K562 (cell line): Measurements from ENCODE around the gene SNRNP70. TPM values are rescaled to one million over a fixed set of nuclear protein-coding genes. Genes with fewer than 3 reads are reported as not detected.

Experiments used
- ARID2 ChIP-seq: fragments of 450-650 bp; IDR thresholded peaks from 2 replicates; pipeline ENCODE4 v1.6.1; 2017; ENCODE audit warnings: antibody characterized with exemption, mild to moderate bottlenecking
- E2F3 ChIP-seq: fragments of 250-450 bp; sonication (Bioruptor Pico); IDR thresholded peaks from 2 replicates; pipeline ENCODE4 v1.4.0; 2020; ENCODE audit warnings: mild to moderate bottlenecking
- FOXK1 ChIP-seq: sonication (generic); formaldehyde crosslinking; IDR thresholded peaks from 2 replicates; pipeline ENCODE4 v1.8.0; 2022; ENCODE audit warnings: missing genetic modification reagents, mild to moderate bottlenecking, borderline replicate concordance
- HDAC1 ChIP-seq, 2 experiments: fragments of 450-650 bp; IDR thresholded peaks; 2 replicates each; pipeline ENCODE4 v1.6.1; 2016 to 2017; ENCODE audit warnings: inconsistent platforms in 1 of 2, mild to moderate bottlenecking in 1 of 2, moderate library complexity in 1 of 2
- KLF10 ChIP-seq: fragments of 250-450 bp; sonication (Bioruptor Pico); IDR thresholded peaks from 2 replicates; pipeline ENCODE4 v1.6.1; 2021; ENCODE audit warnings: matching md5 sums
- MED1 ChIP-seq: sonication (generic); formaldehyde crosslinking; IDR thresholded peaks from 2 replicates; pipeline ENCODE4 v1.8.1; 2023; ENCODE audit warnings: missing genetic modification reagents, borderline replicate concordance
- NFIC ChIP-seq: fragments of 450-650 bp; IDR thresholded peaks from 2 replicates; pipeline ENCODE4 v1.6.1; 2017; ENCODE audit warnings: mild to moderate bottlenecking, inconsistent platforms
- PCBP1 ChIP-seq: fragments of 200-400 bp; formaldehyde crosslinking; IDR thresholded peaks from 2 replicates; pipeline ENCODE4 v1.6.1; 2018; ENCODE audit warnings: mild to moderate bottlenecking, low read depth, low read length; ENCODE audit not compliant: poor library complexity, severe bottlenecking
- RBM22 ChIP-seq: fragments of 200-400 bp; formaldehyde crosslinking; IDR thresholded peaks from 2 replicates; pipeline ENCODE4 v1.6.1; 2018; ENCODE audit warnings: low read length, low read depth; ENCODE audit not compliant: poor library complexity, severe bottlenecking
- SRSF7 ChIP-seq: fragments of 200-400 bp; formaldehyde crosslinking; optimal IDR thresholded peaks from 2 replicates; pipeline ENCODE3; 2017; ENCODE audit warnings: mild to moderate bottlenecking, low read depth, low read length
- ZFP30 ChIP-seq: fragments of 250-450 bp; sonication (Bioruptor Pico); IDR thresholded peaks from 2 replicates; pipeline ENCODE4 v1.8.0; 2022; ENCODE audit warnings: moderate library complexity, mild to moderate bottlenecking, inconsistent platforms, borderline replicate concordance
- ZNF121 ChIP-seq: sonication (generic); formaldehyde crosslinking; conservative IDR thresholded peaks from 2 replicates; pipeline ENCODE4 v1.8.0; 2022; ENCODE audit warnings: missing genetic modification reagents
- ZNF263 ChIP-seq: sonication (generic); formaldehyde crosslinking; IDR thresholded peaks from 2 replicates; pipeline ENCODE4 v1.8.0; 2022; ENCODE audit warnings: mild to moderate bottlenecking, missing genetic modification reagents, borderline replicate concordance
- ZNF76 ChIP-seq: fragments of 250-450 bp; sonication (Bioruptor Pico); IDR thresholded peaks from 2 replicates; pipeline ENCODE4 v1.4.0; 2020; ENCODE audit warnings: mild to moderate bottlenecking, moderate library complexity, borderline replicate concordance
- ZNF764 ChIP-seq: fragments of 250-450 bp; sonication (Bioruptor Pico); IDR thresholded peaks from 2 replicates; pipeline ENCODE4 v1.4.0; 2020; ENCODE audit warnings: low read depth, mild to moderate bottlenecking, moderate library complexity
- ZNF780A ChIP-seq: fragments of 250-450 bp; sonication (Bioruptor Pico); IDR thresholded peaks from 2 replicates; pipeline ENCODE4 v1.5.0; 2021; ENCODE audit warnings: mild to moderate bottlenecking
- polyA plus RNA-seq, 8 experiments: library from polyadenylated mRNA; depleted of rRNA in 4 of 8; stranded (reverse) in 5 of 8; unstranded in 3 of 8; fragments of >200 nt; fragmentation: Nextera tagmentation in 2 of 8; fragmentation: Illumina TruSeq in 1 of 8; extraction: Ambion mirVana in 2 of 8; extraction: Trizol in 1 of 8; gene quantifications; 2 replicates each; pipeline versions ENCODE4 v1.2.1 to v1.2.3, GENCODE V29; 2011 to 2014; ENCODE audit warnings: inconsistent platforms in 1 of 8, missing spikeins in 1 of 8
- total RNA-seq, 7 experiments: library from RNA; depleted of rRNA in 6 of 7; stranded (reverse); fragments of >200 nt in 6 of 7; fragmentation: Illumina TruSeq in 2 of 7; extraction: Trizol in 2 of 7; gene quantifications; 2 replicates each; pipeline versions ENCODE4 v1.2.1 to v1.2.3, GENCODE V29; 2011 to 2021; ENCODE audit warnings: low replicate concordance in 1 of 7
- TF ChIP-seq, protein P1 (sequence below), 2 experiments: fragments of 250-450 bp in 1 of 2; fragments of 450-650 bp in 1 of 2; sonication (Bioruptor Pico) in 1 of 2; IDR thresholded peaks; 2 replicates each; pipeline versions ENCODE4 v1.6.1 to v1.8.0; 2016 to 2021; ENCODE audit warnings: mild to moderate bottlenecking in 2 of 2, moderate library complexity in 2 of 2, missing compliant biosample characterization in 1 of 2, missing genetic modification characterization in 1 of 2
- TF ChIP-seq, protein P2 (sequence below): sonication (generic); formaldehyde crosslinking; IDR thresholded peaks from 2 replicates; pipeline ENCODE4 v1.8.0; 2022; ENCODE audit warnings: missing genetic modification reagents, mild to moderate bottlenecking, borderline replicate concordance
- TF ChIP-seq, protein P3 (sequence below), 2 experiments: fragments of 450-650 bp; IDR thresholded peaks; 2 replicates each; pipeline ENCODE4 v1.6.1; 2016; ENCODE audit warnings: mild to moderate bottlenecking in 2 of 2, borderline replicate concordance in 1 of 2, low read depth in 1 of 2, moderate library complexity in 1 of 2

The SNRNP70 gene
- total and polyA plus RNA-seq, 9 of the 15 experiments (the other 6 are each of a cell fraction or from before 2014, with no cell fraction given), result 2.8 to 496 (median 136) TPM

DNA sequence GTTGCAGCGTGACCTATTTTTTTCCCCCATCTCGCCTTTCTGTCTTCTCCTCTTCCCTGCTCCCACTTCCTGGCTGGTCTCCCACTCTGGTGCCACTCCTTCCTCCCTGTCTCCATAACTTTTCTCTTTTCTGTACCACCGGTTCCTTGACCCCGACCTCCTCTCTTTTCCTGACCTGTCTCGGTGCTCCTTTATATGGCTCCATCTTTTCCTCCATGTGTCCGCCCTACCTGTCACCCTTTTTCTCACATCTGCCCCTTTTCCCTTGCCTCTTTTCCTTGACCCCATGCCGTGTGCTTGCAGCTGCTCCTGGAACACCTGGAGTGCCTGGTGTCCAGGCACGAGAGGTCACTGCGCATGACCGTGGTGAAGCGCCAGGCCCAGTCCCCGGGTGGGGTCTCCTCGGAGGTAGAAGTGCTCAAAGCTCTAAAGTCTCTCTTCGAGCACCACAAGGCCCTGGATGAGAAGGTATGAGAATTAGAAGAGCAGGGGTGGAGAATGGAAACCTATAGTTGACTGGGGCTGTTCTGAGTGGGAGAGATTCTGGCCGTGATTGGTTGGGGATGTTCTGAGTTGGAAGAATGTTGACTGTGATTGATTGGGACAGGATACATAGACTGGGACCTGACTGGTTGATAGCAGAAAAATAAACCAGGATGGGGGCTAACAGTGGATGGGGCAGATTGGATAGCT, 43.4 kb downstream of the SNRNP70 start (continued):
- TF ChIP-seq, protein P1, sequence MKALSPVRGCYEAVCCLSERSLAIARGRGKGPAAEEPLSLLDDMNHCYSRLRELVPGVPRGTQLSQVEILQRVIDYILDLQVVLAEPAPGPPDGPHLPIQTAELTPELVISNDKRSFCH (CRISPR knock-in tag; IDR thresholded peaks at IDR 0.05), result no peak
- TF ChIP-seq, protein P1 (tag; IDR thresholded peaks at IDR 0.05), result no peak
- TF ChIP-seq E2F3 (CRISPR knock-in tag) (no peak), ZNF263 (peak; percentile 61), KLF10 (CRISPR knock-in tag) (no peak), FOXK1 (no peak), ZNF121 (CRISPR knock-in tag) (no peak), RBM22 (no peak), NFIC (no peak), HDAC1 (IDR thresholded peaks at IDR 0.05) (peak in 1 of 2 experiments; percentile 80; a peak in 1 of 4 replicates), PCBP1 (no peak), ZNF764 (CRISPR knock-in tag) (no peak), ARID2 (no peak), ZNF780A (CRISPR knock-in tag) (no peak), ZNF76 (no peak), ZFP30 (CRISPR knock-in tag) (no peak), SRSF7 (no peak), MED1 (CRISPR knock-in tag) (no peak)
- TF ChIP-seq, protein P2, sequence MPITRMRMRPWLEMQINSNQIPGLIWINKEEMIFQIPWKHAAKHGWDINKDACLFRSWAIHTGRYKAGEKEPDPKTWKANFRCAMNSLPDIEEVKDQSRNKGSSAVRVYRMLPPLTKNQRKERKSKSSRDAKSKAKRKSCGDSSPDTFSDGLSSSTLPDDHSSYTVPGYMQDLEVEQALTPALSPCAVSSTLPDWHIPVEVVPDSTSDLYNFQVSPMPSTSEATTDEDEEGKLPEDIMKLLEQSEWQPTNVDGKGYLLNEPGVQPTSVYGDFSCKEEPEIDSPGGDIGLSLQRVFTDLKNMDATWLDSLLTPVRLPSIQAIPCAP, result no peak
- TF ChIP-seq, protein P3, sequence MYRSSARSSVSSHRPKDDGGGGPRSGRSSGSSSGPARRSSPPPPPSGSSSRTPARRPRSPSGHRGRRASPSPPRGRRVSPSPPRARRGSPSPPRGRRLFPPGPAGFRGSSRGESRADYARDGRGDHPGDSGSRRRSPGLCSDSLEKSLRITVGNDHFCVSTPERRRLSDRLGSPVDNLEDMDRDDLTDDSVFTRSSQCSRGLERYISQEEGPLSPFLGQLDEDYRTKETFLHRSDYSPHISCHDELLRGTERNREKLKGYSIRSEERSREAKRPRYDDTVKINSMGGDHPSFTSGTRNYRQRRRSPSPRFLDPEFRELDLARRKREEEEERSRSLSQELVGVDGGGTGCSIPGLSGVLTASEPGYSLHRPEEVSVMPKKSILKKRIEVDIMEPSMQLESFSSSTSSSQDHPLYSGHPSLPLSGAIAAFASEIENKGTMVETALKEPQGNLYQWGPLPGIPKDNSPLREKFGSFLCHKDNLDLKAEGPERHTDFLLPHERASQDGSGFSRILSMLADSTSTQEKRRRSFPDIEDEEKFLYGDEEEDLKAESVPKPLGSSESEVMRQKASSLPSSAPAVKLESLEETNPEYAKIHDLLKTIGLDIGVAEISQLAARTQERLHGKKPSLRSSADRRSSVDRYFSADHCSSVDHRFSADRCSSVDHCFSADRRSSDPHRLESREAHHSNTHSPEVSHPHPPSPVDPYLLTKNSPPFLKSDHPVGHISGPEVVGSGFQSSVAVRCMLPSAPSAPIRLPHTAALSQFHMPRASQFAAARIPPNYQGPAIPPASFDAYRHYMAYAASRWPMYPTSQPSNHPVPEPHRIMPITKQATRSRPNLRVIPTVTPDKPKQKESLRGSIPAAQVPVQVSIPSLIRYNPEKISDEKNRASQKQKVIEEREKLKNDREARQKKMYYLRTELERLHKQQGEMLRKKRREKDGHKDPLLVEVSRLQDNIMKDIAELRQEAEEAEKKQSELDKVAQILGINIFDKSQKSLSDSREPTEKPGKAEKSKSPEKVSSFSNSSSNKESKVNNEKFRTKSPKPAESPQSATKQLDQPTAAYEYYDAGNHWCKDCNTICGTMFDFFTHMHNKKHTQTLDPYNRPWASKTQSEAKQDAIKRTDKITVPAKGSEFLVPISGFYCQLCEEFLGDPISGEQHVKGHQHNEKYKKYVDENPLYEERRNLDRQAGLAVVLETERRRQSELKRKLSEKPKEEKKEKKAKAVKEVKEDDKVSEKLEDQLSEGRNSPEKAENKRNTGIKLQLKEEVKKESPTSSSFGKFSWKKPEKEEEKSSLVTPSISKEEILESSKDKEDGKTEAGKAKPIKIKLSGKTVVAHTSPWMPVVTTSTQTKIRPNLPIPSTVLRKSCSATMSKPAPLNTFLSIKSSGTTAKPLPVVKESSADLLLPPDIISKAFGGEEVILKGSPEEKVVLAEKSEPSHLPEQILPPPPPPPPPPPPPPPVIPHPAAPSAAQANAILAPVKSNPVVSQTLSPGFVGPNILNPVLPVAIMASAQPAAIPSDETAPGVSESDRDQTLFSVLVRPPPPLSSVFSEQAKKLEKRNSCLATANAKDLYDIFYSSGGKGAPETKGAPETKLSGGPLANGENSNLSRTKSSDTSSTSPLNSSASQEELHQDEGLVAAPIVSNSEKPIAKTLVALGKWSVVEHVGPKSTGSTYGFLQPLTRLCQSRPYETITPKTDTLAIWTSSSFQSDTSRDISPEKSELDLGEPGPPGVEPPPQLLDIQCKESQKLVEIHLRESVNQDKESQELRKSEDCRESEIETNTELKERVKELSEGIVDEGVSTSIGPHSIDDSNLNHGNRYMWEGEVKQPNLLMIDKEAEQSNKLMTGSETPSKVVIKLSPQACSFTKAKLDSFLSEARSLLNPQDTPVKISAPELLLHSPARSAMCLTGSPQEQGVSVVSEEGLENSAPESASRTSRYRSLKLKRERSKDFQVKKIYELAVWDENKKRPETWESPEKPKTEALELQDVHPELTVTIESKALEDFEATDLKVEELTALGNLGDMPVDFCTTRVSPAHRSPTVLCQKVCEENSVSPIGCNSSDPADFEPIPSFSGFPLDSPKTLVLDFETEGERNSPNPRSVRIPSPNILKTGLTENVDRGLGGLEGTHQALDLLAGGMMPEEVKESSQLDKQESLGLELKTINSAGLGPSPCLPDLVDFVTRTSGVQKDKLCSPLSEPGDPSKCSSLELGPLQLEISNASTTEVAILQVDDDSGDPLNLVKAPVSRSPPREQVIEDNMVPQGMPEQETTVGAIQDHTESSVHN (IDR thresholded peaks at IDR 0.05; ENCODE audit: borderline replicate concordance in 1 of 2, low read depth in 1 of 2), result no peak
